ENCODE results near the gene HOXB2.

DNA sequence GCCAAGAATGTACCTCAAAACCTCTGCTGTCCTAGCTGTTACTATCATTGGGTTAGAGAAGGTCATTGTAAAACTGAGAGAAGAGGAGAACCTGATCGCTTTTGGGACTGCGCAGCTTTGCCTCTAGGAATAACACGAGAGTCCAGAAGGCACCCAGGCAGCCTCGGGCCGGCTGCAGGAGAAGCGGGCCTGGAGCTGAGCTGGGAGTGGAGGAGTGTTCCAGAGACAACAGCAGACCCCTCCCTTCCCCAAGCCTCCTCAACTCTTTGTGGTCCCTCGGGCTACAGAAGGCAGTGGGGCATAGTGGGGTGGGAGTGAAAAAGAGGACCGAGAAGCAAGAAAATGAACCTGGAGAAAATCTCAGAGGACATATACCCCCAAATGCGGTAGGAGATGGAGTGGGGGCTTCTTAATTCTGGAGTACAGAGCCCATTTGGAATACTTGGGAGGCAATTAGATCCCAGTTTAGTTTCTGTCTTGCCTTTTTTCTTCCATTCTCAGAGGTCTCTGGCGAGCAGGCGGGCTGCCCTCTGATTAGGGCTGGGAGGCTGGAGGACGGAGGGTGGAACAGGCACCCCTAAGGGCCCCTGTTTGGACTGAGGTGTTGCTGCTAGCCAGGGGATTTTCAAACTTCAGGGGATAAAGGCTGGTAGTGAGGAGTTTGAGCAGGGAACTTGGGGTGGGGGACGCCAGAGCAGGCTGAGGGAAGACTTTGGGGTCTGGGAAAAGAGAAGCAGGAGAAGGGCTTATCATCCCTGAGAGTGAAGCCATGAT lies 13.3 kb upstream of the HOXB2 start:
- TF ChIP-seq, protein P1, sequence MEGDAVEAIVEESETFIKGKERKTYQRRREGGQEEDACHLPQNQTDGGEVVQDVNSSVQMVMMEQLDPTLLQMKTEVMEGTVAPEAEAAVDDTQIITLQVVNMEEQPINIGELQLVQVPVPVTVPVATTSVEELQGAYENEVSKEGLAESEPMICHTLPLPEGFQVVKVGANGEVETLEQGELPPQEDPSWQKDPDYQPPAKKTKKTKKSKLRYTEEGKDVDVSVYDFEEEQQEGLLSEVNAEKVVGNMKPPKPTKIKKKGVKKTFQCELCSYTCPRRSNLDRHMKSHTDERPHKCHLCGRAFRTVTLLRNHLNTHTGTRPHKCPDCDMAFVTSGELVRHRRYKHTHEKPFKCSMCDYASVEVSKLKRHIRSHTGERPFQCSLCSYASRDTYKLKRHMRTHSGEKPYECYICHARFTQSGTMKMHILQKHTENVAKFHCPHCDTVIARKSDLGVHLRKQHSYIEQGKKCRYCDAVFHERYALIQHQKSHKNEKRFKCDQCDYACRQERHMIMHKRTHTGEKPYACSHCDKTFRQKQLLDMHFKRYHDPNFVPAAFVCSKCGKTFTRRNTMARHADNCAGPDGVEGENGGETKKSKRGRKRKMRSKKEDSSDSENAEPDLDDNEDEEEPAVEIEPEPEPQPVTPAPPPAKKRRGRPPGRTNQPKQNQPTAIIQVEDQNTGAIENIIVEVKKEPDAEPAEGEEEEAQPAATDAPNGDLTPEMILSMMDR (IDR thresholded peaks at IDR 0.05; ENCODE audit: poor library complexity, severe bottlenecking): no peak
- TF ChIP-seq POLR2AphosphoS5 (IDR thresholded peaks at IDR 0.05) (no peak), EZH2 (IDR thresholded peaks at IDR 0.05; ENCODE audit: borderline replicate concordance, insufficient read depth, low read length, poor library complexity, severe bottlenecking) (no peak), RAD21 (conservative IDR thresholded peaks at IDR 0.05) (no peak)
